Measurements from ENCODE around the gene SH3BP4. TPM values are rescaled to one million over a fixed set of nuclear protein-coding genes. Genes with fewer than 3 reads are reported as not detected.
A peak's percentile ranks its signal among the peaks of the same experiment; 100 is the strongest.
"Not testable (repeated sequence)": the region's sequence is repeated elsewhere in the genome, so short reads cannot be mapped to it uniquely, and the experiment has no call there.

The SH3BP4 gene
- total RNA-seq, 1 experiment from 2014 or later = 93.8 TPM

DNA sequence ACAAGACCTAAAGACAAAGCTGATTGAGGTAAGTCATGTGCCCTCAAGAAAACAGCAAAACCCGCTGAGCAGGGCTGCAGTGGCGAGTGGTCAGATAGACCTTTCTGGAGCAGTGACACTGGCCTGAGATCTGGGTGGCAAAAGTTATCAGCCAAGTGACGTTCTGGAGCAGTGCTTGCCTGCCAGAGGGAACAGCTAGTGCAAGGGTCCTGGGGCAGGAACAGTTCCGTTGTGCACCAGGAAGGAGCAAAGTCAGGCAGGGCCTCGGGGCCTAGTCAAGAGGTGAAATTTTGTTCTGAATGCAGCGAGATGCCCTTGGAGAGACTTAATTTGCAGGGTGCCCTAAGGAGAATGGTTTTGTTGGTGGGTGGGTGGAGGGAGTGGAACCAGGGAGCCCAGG, 67.0 kb downstream of the SH3BP4 start:
- Histone ChIP-seq H4K8ac (replicated peaks; ENCODE audit: insufficient read length, low read depth, low read length) (no peak overlapping the region), H2BK20ac (ENCODE audit: low read depth, low read length, poor library complexity, severe bottlenecking) (no peak overlapping the region), H4K5ac (ENCODE audit: insufficient read length, low read depth, low read length) (no peak overlapping the region), H3K14ac (ENCODE audit: insufficient read depth, low read length) (no peak overlapping the region; the same call in 1 of the 2 replicates), H2BK5ac (ENCODE audit: insufficient read length, low read length) (no peak overlapping the region), H3K4me2 (ENCODE audit: insufficient read depth, insufficient read length, low read length) (no peak overlapping the region), H2AFZ (ENCODE audit: low read length) (no peak overlapping the region), H2BK120ac (ENCODE audit: low read depth, low read length, poor library complexity, severe bottlenecking) (no peak overlapping the region), H3K23me2 (ENCODE audit: insufficient read length, low read depth, low read length, poor library complexity, severe bottlenecking) (no peaks in the 10 kb centered on the region), H2AK5ac (ENCODE audit: insufficient read length, low read length) (no peak overlapping the region), H3K56ac (ENCODE audit: insufficient read length, low read depth, low read length) (no peak overlapping the region), H3K4ac (ENCODE audit: low read depth, low read length) (no peak overlapping the region), H4K20me1 (ENCODE audit: control insufficient read depth, insufficient read depth, insufficient read length) (no peaks in the 10 kb centered on the region), H3K18ac (ENCODE audit: insufficient read length, low read depth, low read length) (no peak overlapping the region), H3K9ac (ENCODE audit: extremely low read depth, insufficient read length, low read length) (no peak overlapping the region), H3K4me1 (ENCODE audit: insufficient read depth, low read length) (0 out of 2 replicates have a peak, but pooled peaks cover 2% of the 10 kb centered on the region), H3K27ac (ENCODE audit: insufficient read length, low read depth, low read length) (no peak overlapping the region), H2BK15ac (ENCODE audit: low read depth, low read length) (no peak overlapping the region), H3K79me1 (ENCODE audit: insufficient read depth, low read depth, low read length, poor library complexity, severe bottlenecking) (peaks cover 4% of the 10 kb centered on the region), H3K9me3 (ENCODE audit: control insufficient read depth, low read depth, low read length) (no peaks in the 10 kb centered on the region), H3K79me2 (ENCODE audit: insufficient read depth, low read length) (peaks cover 8% of the 10 kb centered on the region; the same call in 1 of the 2 replicates), H2BK12ac (ENCODE audit: insufficient read length, low read depth, low read length) (no peak overlapping the region), H3T11ph (ENCODE audit: low read length) (no peak overlapping the region), H3K27me3 (ENCODE audit: insufficient read depth, low read length) (no peaks in the 10 kb centered on the region), H4K91ac (ENCODE audit: insufficient read length, low read depth, low read length) (no peak overlapping the region), H3K23ac (ENCODE audit: insufficient read length, low read depth, low read length) (no peak overlapping the region)
- peaks cover 15 to 19% of the 10 kb centered on the region in 2 experiments for H3K4me1 Mint-ChIP-seq
- H3K36me3 Mint-ChIP-seq (ENCODE audit: insufficient read depth in 1 of 3, low read depth in 3 of 3) = peaks cover 11 to 57% (median 56%) of the 10 kb centered on the region in 3 experiments
- no peak overlapping the region for H3K4me3 Mint-ChIP-seq
- H3K9me3 Mint-ChIP-seq = peaks cover 5 to 8% of the 10 kb centered on the region in 2 experiments; a peak in 3 of 5 replicates
- no CpG with 5 or more reads among the region's 6 CpGs for WGBS (ENCODE audit: extremely low coverage, insufficient read length, low lambda C conversion rate)
- peak overlapping the region; percentile 52 to 88 (median 75); a peak in 4 of 7 replicates for H3K27ac Mint-ChIP-seq
- TF ChIP-seq, protein P1, sequence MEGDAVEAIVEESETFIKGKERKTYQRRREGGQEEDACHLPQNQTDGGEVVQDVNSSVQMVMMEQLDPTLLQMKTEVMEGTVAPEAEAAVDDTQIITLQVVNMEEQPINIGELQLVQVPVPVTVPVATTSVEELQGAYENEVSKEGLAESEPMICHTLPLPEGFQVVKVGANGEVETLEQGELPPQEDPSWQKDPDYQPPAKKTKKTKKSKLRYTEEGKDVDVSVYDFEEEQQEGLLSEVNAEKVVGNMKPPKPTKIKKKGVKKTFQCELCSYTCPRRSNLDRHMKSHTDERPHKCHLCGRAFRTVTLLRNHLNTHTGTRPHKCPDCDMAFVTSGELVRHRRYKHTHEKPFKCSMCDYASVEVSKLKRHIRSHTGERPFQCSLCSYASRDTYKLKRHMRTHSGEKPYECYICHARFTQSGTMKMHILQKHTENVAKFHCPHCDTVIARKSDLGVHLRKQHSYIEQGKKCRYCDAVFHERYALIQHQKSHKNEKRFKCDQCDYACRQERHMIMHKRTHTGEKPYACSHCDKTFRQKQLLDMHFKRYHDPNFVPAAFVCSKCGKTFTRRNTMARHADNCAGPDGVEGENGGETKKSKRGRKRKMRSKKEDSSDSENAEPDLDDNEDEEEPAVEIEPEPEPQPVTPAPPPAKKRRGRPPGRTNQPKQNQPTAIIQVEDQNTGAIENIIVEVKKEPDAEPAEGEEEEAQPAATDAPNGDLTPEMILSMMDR (conservative IDR thresholded peaks at IDR 0.05) = no peak
- H3K27me3 Mint-ChIP-seq (ENCODE audit: low read depth) = no peaks in the 10 kb centered on the region; the same call in 1 of the 2 replicates
- no peak for DNase-seq

- not testable (repeated sequence) for H3K23ac ChIP-seq (ENCODE audit: insufficient read length, low read depth, low read length); H4K5ac ChIP-seq (ENCODE audit: insufficient read length, low read depth, low read length); H4K8ac ChIP-seq (replicated peaks; ENCODE audit: insufficient read length, low read depth, low read length); H3K79me1 ChIP-seq (ENCODE audit: insufficient read depth, low read depth, low read length, poor library complexity, severe bottlenecking); H3K27ac Mint-ChIP-seq; H4K20me1 ChIP-seq (ENCODE audit: control insufficient read depth, insufficient read depth, insufficient read length); H3K23me2 ChIP-seq (ENCODE audit: insufficient read length, low read depth, low read length, poor library complexity, severe bottlenecking); H3K27me3 ChIP-seq (ENCODE audit: insufficient read depth, low read length); H4K91ac ChIP-seq (ENCODE audit: insufficient read length, low read depth, low read length); H3K18ac ChIP-seq (ENCODE audit: insufficient read length, low read depth, low read length); H3K79me2 ChIP-seq (ENCODE audit: insufficient read depth, low read length); H2AK5ac ChIP-seq (ENCODE audit: insufficient read length, low read length); H3K4ac ChIP-seq (ENCODE audit: low read depth, low read length); H2AFZ ChIP-seq (ENCODE audit: low read length); H3K9me3 Mint-ChIP-seq; H2BK120ac ChIP-seq (ENCODE audit: low read depth, low read length, poor library complexity, severe bottlenecking); H2BK12ac ChIP-seq (ENCODE audit: insufficient read length, low read depth, low read length); H3K9ac ChIP-seq (ENCODE audit: extremely low read depth, insufficient read length, low read length); H3K4me1 ChIP-seq (ENCODE audit: insufficient read depth, low read length); H3K27ac ChIP-seq (ENCODE audit: insufficient read length, low read depth, low read length); H2BK20ac ChIP-seq (ENCODE audit: low read depth, low read length, poor library complexity, severe bottlenecking); H2BK5ac ChIP-seq (ENCODE audit: insufficient read length, low read length); H2BK15ac ChIP-seq (ENCODE audit: low read depth, low read length); H3T11ph ChIP-seq (ENCODE audit: low read length); H3K9me3 ChIP-seq (ENCODE audit: control insufficient read depth, low read depth, low read length); H3K14ac ChIP-seq (ENCODE audit: insufficient read depth, low read length); H3K4me3 Mint-ChIP-seq; DNase-seq; H3K27me3 Mint-ChIP-seq (ENCODE audit: low read depth); H3K56ac ChIP-seq (ENCODE audit: insufficient read length, low read depth, low read length); H3K4me2 ChIP-seq (ENCODE audit: insufficient read depth, insufficient read length, low read length)
- WGBS (ENCODE audit: extremely low coverage, insufficient read length, low lambda C conversion rate) = no CpG with 5 or more reads among the region's 4 CpGs
- H3K4me1 Mint-ChIP-seq = peaks cover 19 to 23% of the 10 kb centered on the region in 2 experiments
- H3K36me3 Mint-ChIP-seq (ENCODE audit: insufficient read depth in 1 of 3, low read depth in 3 of 3) = peaks cover 11 to 52% (median 49%) of the 10 kb centered on the region in 3 experiments
Measured at GRCh38 chr2:235020141-235020540, 68.3 kb downstream of the SH3BP4 start.
